Measurements from ENCODE around the gene MAPKAP1.
A peak's percentile ranks its signal among the peaks of the same experiment; 100 is the strongest.

MAPKAP1 gene

GRCh38 chr9:125431741-125432271 is 275.2 kb downstream of the MAPKAP1 start:
- DNase-seq (ENCODE audit: low read depth), result no peak

- DNase-seq (ENCODE audit: low read depth), result no peak
Observed at GRCh38 chr9:125431012-125431305, 276.0 kb downstream of the MAPKAP1 start.

GRCh38 chr9:125430161-125431011 is 276.6 kb downstream of the MAPKAP1 start:
- no peak for DNase-seq (ENCODE audit: low read depth)

GRCh38 chr9:125429476-125430160 is 277.4 kb downstream of the MAPKAP1 start:
- no peak for DNase-seq (ENCODE audit: low read depth)

GRCh38 chr9:125428902-125429467 is 278.0 kb downstream of the MAPKAP1 start:
- DNase-seq (ENCODE audit: low read depth), result no peak

- peak; percentile 13 for DNase-seq (ENCODE audit: low read depth)
Observed at GRCh38 chr9:125428060-125428901, 278.7 kb downstream of the MAPKAP1 start.

- no peak for DNase-seq (ENCODE audit: low read depth)
Observed at GRCh38 chr9:125427556-125427955, 279.5 kb downstream of the MAPKAP1 start.

GRCh38 chr9:125426926-125427325 is 280.1 kb downstream of the MAPKAP1 start:
- DNase-seq (ENCODE audit: low read depth), result no peak

GRCh38 chr9:125425901-125426515 is 281.0 kb downstream of the MAPKAP1 start:
- DNase-seq (ENCODE audit: low read depth), result no peak

GRCh38 chr9:125425170-125425897 is 281.7 kb downstream of the MAPKAP1 start:
- DNase-seq (ENCODE audit: low read depth), result no peak

- no peak for DNase-seq (ENCODE audit: low read depth)
Observed at GRCh38 chr9:125423964-125424363, 283.0 kb downstream of the MAPKAP1 start.

- no peak for DNase-seq (ENCODE audit: low read depth)
Observed at GRCh38 chr9:125422853-125423252, 284.2 kb downstream of the MAPKAP1 start.

- no peak for DNase-seq (ENCODE audit: low read depth)
Observed at GRCh38 chr9:125421591-125422181, 285.3 kb downstream of the MAPKAP1 start.

GRCh38 chr9:125421166-125421565 is 285.8 kb downstream of the MAPKAP1 start:
- DNase-seq (ENCODE audit: low read depth), result no peak

- peak; percentile 10 for DNase-seq (ENCODE audit: low read depth)
Observed at GRCh38 chr9:125418404-125418803, 288.6 kb downstream of the MAPKAP1 start.

- no peak for DNase-seq (ENCODE audit: low read depth)
Observed at GRCh38 chr9:125416517-125416916, 290.5 kb downstream of the MAPKAP1 start.

GRCh38 chr9:125415583-125416460 is 291.2 kb downstream of the MAPKAP1 start:
- no peak for DNase-seq (ENCODE audit: low read depth)

- DNase-seq (ENCODE audit: low read depth), result no peak
Observed at GRCh38 chr9:125413579-125413978, 293.4 kb downstream of the MAPKAP1 start.

- peak; percentile 31 for DNase-seq (ENCODE audit: low read depth)
Observed at GRCh38 chr9:125412166-125412565, 294.8 kb downstream of the MAPKAP1 start.

Measured in amniotic epithelial cell (primary cell).